ENCODE measurements around the gene AKAP13.

AKAP13 gene

DNA sequence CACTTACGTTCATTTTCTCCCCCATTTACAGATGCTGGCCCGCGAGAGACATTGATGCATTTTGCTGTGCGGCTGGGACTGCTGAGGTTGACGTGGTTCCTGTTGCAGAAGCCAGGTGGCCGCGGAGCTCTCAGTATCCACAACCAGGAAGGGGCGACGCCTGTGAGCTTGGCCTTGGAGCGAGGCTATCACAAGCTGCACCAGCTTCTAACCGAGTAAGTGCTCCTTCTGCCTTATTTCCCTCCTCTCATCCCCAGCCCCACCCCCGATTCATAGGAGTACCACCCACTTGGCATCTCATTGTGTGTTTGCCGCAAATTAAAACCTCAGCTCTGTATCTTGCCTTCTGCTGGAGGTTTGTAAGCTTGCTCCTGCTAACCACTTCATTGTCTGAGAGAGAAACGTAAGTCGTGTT, 163.3 kb downstream of the AKAP13 start:
- POLR2A ChIA-PET = no interaction called here
- H3K4me3 ChIP-seq (ENCODE audit: low read depth, low read length) = no peak overlapping the region
- TF ChIP-seq, protein P1, sequence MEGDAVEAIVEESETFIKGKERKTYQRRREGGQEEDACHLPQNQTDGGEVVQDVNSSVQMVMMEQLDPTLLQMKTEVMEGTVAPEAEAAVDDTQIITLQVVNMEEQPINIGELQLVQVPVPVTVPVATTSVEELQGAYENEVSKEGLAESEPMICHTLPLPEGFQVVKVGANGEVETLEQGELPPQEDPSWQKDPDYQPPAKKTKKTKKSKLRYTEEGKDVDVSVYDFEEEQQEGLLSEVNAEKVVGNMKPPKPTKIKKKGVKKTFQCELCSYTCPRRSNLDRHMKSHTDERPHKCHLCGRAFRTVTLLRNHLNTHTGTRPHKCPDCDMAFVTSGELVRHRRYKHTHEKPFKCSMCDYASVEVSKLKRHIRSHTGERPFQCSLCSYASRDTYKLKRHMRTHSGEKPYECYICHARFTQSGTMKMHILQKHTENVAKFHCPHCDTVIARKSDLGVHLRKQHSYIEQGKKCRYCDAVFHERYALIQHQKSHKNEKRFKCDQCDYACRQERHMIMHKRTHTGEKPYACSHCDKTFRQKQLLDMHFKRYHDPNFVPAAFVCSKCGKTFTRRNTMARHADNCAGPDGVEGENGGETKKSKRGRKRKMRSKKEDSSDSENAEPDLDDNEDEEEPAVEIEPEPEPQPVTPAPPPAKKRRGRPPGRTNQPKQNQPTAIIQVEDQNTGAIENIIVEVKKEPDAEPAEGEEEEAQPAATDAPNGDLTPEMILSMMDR (IDR thresholded peaks at IDR 0.05; ENCODE audit: insufficient read depth, low read length, missing control alignments) = no peak
- DNase-seq (ENCODE audit: low read depth, low spot score) = no peak
- CTCF ChIA-PET = interaction anchor here (1.0 to 1.5 kb wide), 4 partner anchors 12 to 254 kb away, joined by 3 to 4 read pairs (median 4); no protein-coding TSS in a partner anchor

- ChIA-PET CTCF (interaction anchor here (0.7 kb wide), 1 partner anchor 14 kb away, joined by 3 read pairs; no protein-coding TSS in a partner anchor), POLR2A (no interaction called here)
- H3K4me3 ChIP-seq (ENCODE audit: low read depth, low read length) = no peak overlapping the region
- TF ChIP-seq, protein P1 (IDR thresholded peaks at IDR 0.05; ENCODE audit: insufficient read depth, low read length, missing control alignments) = no peak
- DNase-seq (ENCODE audit: low read depth, low spot score) = no peak
These were observed 164.8 kb downstream of the AKAP13 start for GRCh38 chr15:85545185-85545584.

- DNase-seq (ENCODE audit: low read depth, low spot score) = no peak
- H3K4me3 ChIP-seq (ENCODE audit: low read depth, low read length) = no peak overlapping the region
- TF ChIP-seq, protein P1 (IDR thresholded peaks at IDR 0.05; ENCODE audit: insufficient read depth, low read length, missing control alignments) = no peak
- POLR2A ChIA-PET = no interaction called here
- CTCF ChIA-PET = no interaction called here
These were observed 165.3 kb downstream of the AKAP13 start for GRCh38 chr15:85545752-85546151.

DNA sequence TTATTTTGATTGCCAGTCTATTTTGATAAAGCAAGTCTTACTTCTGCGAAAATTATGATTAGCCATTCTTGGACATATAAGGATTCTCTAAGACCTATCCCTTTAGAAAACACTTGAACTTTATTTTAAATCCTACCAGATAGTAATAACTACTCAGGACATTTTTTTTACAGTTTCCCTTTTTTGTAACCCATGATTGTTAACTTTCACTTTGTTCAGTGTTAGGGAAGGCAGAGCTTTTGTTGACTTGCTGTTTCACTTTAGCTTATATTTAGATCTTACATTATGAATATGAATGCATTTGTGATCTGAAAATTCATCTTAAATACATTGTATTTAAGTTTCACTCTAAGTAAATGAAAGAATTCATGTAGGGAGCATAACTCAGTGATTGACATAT, 167.0 kb downstream of the AKAP13 start:
- H3K4me3 ChIP-seq (ENCODE audit: low read depth, low read length) = no peak overlapping the region
- ChIA-PET CTCF (no interaction called here), POLR2A (no interaction called here)
- DNase-seq (ENCODE audit: low read depth, low spot score) = no peak
- TF ChIP-seq, protein P1 (IDR thresholded peaks at IDR 0.05; ENCODE audit: insufficient read depth, low read length, missing control alignments) = no peak

DNA sequence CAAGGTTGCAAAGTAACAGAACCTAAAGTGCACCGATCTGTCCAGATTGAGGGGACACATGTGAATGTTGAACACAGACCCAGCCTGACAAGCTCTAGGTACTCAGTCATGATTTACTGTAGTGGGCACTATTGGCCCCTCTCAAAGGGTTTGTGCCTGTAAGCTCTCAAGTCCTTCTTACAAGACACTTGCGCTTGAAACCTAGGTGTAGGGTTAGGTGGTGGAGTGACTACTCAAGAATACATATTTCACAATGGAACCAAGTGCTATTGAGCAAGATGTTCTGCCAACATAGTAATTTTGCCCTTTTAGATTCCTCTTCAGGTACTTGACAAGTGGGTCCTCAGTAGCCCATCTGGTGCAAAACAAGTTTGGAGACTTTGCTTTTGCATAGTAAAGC, 169.9 kb downstream of the AKAP13 start:
- TF ChIP-seq, protein P1 (IDR thresholded peaks at IDR 0.05; ENCODE audit: insufficient read depth, low read length, missing control alignments) = no peak
- ChIA-PET CTCF (no interaction called here), POLR2A (no interaction called here)
- DNase-seq (ENCODE audit: low read depth, low spot score) = no peak
- no peak overlapping the region for H3K4me3 ChIP-seq (ENCODE audit: low read depth, low read length)

GRCh38 chr15:85551221-85551832, 170.9 kb downstream of the AKAP13 start:
- DNase-seq (ENCODE audit: low read depth, low spot score) = no peak
- CTCF ChIA-PET = no interaction called here
- POLR2A ChIA-PET = no interaction called here
- TF ChIP-seq, protein P1 (IDR thresholded peaks at IDR 0.05; ENCODE audit: insufficient read depth, low read length, missing control alignments) = no peak
- H3K4me3 ChIP-seq (ENCODE audit: low read depth, low read length) = no peak overlapping the region
